Transverse colon (tissue), 4 donors: ENCODE measurements around the gene GABARAP.

ENCODE experiments used
- EP300 ChIP-seq: sonication (generic); formaldehyde crosslinking; IDR thresholded peaks from one replicate; pipeline ENCODE4 v1.6.1; 2017; ENCODE audit warnings: antibody characterized with exemption, low read depth
- POLR2A ChIP-seq: fragments of 450-650 bp; IDR thresholded peaks from one replicate; pipeline ENCODE4 v1.6.1; 2016; ENCODE audit warnings: antibody characterized with exemption, mild to moderate bottlenecking, moderate library complexity
- POLR2AphosphoS5 ChIP-seq, 3 donors: sonication (generic); formaldehyde crosslinking; IDR thresholded peaks; one replicate each; pipeline ENCODE4 v1.6.1; 2016; ENCODE audit warnings: antibody characterized with exemption in 3 of 3
- TF ChIP-seq, protein P1 (sequence below), 5 experiments: fragments of 200-600 bp in 3 of 5; fragments of 450-650 bp in 2 of 5; sonication (generic) in 3 of 5; IDR thresholded peaks; 1 replicate in 2 of 5; 2 replicates in 3 of 5; pipeline ENCODE4 v1.5.1; 2016 to 2017; ENCODE audit warnings: antibody characterized with exemption in 5 of 5, inconsistent platforms in 3 of 5, mild to moderate bottlenecking in 2 of 5, moderate library complexity in 1 of 5

DNA sequence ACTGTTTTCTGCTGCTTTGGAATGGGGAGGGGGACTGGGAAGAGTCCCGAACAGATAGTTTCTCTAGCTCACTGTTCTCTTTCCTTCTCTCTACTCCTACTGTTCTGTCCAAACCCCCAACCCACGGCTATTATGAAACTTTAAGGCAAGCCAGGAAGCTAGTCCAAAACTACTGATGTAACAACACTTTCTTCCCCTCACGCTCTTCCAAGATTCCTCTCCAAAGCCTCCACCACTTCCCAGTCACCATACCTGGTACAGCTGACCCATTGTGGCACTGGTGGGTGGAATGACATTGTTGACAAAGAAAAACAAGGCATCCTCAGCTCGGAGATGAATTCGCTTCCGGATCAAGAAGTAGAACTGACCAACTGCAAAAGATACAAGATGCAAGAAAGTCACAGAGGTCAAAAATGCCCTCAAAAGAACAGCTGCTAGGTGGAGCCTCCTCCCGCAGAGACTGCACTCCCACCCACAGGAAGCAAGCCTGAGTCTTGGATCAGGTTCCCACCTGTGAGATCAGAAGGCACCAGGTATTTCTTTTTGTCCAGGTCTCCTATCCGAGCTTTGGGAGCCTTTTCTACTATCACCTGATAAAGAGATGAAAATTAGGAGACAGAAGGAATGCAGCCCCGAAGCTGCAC, 1.0 kb downstream of the GABARAP start:
- TF ChIP-seq POLR2AphosphoS5 (IDR thresholded peaks at IDR 0.05) = no peak
- no peak for TF ChIP-seq POLR2A
- TF ChIP-seq, protein P1, sequence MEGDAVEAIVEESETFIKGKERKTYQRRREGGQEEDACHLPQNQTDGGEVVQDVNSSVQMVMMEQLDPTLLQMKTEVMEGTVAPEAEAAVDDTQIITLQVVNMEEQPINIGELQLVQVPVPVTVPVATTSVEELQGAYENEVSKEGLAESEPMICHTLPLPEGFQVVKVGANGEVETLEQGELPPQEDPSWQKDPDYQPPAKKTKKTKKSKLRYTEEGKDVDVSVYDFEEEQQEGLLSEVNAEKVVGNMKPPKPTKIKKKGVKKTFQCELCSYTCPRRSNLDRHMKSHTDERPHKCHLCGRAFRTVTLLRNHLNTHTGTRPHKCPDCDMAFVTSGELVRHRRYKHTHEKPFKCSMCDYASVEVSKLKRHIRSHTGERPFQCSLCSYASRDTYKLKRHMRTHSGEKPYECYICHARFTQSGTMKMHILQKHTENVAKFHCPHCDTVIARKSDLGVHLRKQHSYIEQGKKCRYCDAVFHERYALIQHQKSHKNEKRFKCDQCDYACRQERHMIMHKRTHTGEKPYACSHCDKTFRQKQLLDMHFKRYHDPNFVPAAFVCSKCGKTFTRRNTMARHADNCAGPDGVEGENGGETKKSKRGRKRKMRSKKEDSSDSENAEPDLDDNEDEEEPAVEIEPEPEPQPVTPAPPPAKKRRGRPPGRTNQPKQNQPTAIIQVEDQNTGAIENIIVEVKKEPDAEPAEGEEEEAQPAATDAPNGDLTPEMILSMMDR (IDR thresholded peaks at IDR 0.05) = no peak
- TF ChIP-seq EP300 = no peak
